H9 (cell line): ENCODE data around the gene CEP68. TPM values are rescaled to one million over a fixed set of nuclear protein-coding genes. Genes with fewer than 3 reads are reported as not detected.

Source experiments
- DNase-seq: peaks from one replicate; pipeline ENCODE4 v3.0.0-alpha.2; 2017
- H2AFZ ChIP-seq: one replicate; pipeline ENCODE4 v1.6.1; 2013; ENCODE audit warnings: mild to moderate bottlenecking, low read length, control low read depth, moderate library complexity
- H2AK5ac ChIP-seq: 2 replicates; pipeline ENCODE4 v1.6.1; 2013; ENCODE audit warnings: low read length, control low read depth, mixed read lengths; ENCODE audit not compliant: insufficient read length
- H2BK120ac ChIP-seq: one replicate; pipeline ENCODE4 v1.6.1; 2013; ENCODE audit warnings: low read depth, mild to moderate bottlenecking, low read length, control low read depth, inconsistent platforms; ENCODE audit not compliant: poor library complexity, severe bottlenecking
- H2BK12ac ChIP-seq: 2 replicates; pipeline ENCODE4 v1.6.1; 2013; ENCODE audit warnings: low read length, control low read depth, mixed read lengths, low read depth; ENCODE audit not compliant: insufficient read length
- H2BK15ac ChIP-seq: 2 replicates; pipeline ENCODE4 v1.6.1; 2013; ENCODE audit warnings: low read depth, low read length, control low read depth
- H2BK20ac ChIP-seq: one replicate; pipeline ENCODE4 v1.6.1; 2013; ENCODE audit warnings: low read depth, mild to moderate bottlenecking, low read length, control low read depth, inconsistent platforms; ENCODE audit not compliant: poor library complexity, severe bottlenecking
- H2BK5ac ChIP-seq: 2 replicates; pipeline ENCODE4 v1.6.1; 2013; ENCODE audit warnings: low read length, control low read depth, mixed read lengths; ENCODE audit not compliant: insufficient read length
- H3K14ac ChIP-seq: 2 replicates; pipeline ENCODE4 v1.6.1; 2013; ENCODE audit warnings: low read length, control low read depth; ENCODE audit not compliant: insufficient read depth
- H3K18ac ChIP-seq: 2 replicates; pipeline ENCODE4 v1.6.1; 2013; ENCODE audit warnings: low read depth, mild to moderate bottlenecking, mixed read lengths, low read length, control low read depth; ENCODE audit not compliant: insufficient read length
- H3K23ac ChIP-seq: 2 replicates; pipeline ENCODE4 v1.6.1; 2013; ENCODE audit warnings: low read length, control low read depth, mixed read lengths, low read depth; ENCODE audit not compliant: insufficient read length
- H3K23me2 ChIP-seq: 2 replicates; pipeline ENCODE4 v1.6.1; 2013; ENCODE audit warnings: low read depth, mild to moderate bottlenecking, mixed read lengths, low read length, control low read depth; ENCODE audit not compliant: insufficient read length, poor library complexity, severe bottlenecking
- H3K27ac ChIP-seq: 2 replicates; pipeline ENCODE4 v1.5.1; 2013; ENCODE audit warnings: low read length, control low read depth, mixed read lengths, low read depth; ENCODE audit not compliant: insufficient read length
- H3K27me3 ChIP-seq: 2 replicates; pipeline ENCODE4 v1.6.1; 2013; ENCODE audit warnings: low read length, control low read depth, inconsistent platforms; ENCODE audit not compliant: insufficient read depth
- H3K4ac ChIP-seq: 2 replicates; pipeline ENCODE4 v1.6.1; 2013; ENCODE audit warnings: low read depth, mild to moderate bottlenecking, control low read depth, inconsistent platforms, low read length, moderate library complexity
- H3K4me1 ChIP-seq: 2 replicates; pipeline ENCODE4 v1.6.1; 2013; ENCODE audit warnings: low read length, control low read depth, inconsistent platforms; ENCODE audit not compliant: insufficient read depth
- H3K4me2 ChIP-seq: 2 replicates; pipeline ENCODE4 v1.6.1; 2013; ENCODE audit warnings: low read length, control low read depth, mixed read lengths; ENCODE audit not compliant: insufficient read length, insufficient read depth
- H3K56ac ChIP-seq: 2 replicates; pipeline ENCODE4 v1.6.1; 2013; ENCODE audit warnings: low read depth, mild to moderate bottlenecking, mixed read lengths, low read length, control low read depth; ENCODE audit not compliant: insufficient read length
- H3K79me1 ChIP-seq: 2 replicates; pipeline ENCODE4 v1.6.1; 2013; ENCODE audit warnings: low read depth, mild to moderate bottlenecking, moderate library complexity, low read length, control low read depth, inconsistent platforms; ENCODE audit not compliant: insufficient read depth, poor library complexity, severe bottlenecking
- H3K79me2 ChIP-seq: 2 replicates; pipeline ENCODE4 v1.6.1; 2013; ENCODE audit warnings: low read length, control low read depth, inconsistent platforms; ENCODE audit not compliant: insufficient read depth
- H3K9ac ChIP-seq: 2 replicates; pipeline ENCODE4 v1.6.1; 2013; ENCODE audit warnings: low read length, control low read depth, mixed read lengths; ENCODE audit not compliant: insufficient read length; ENCODE audit errors: extremely low read depth
- H3K9me3 ChIP-seq: one replicate; pipeline ENCODE4 v1.6.1; 2013; ENCODE audit warnings: low read depth, low read length, inconsistent platforms; ENCODE audit not compliant: control insufficient read depth
- H3T11ph ChIP-seq: one replicate; pipeline ENCODE4 v1.6.1; 2013; ENCODE audit warnings: mild to moderate bottlenecking, low read length, control low read depth, inconsistent platforms
- H4K20me1 ChIP-seq: one replicate; pipeline ENCODE4 v1.6.1; 2013; ENCODE audit not compliant: control insufficient read depth, insufficient read length, insufficient read depth
- H4K5ac ChIP-seq: 2 replicates; pipeline ENCODE4 v1.6.1; 2013; ENCODE audit warnings: low read depth, mild to moderate bottlenecking, mixed read lengths, low read length, control low read depth; ENCODE audit not compliant: insufficient read length
- H4K8ac ChIP-seq: replicated peaks from 2 replicates; pipeline ENCODE4 v1.6.1; 2013; ENCODE audit warnings: low read length, control low read depth, mixed read lengths, low read depth; ENCODE audit not compliant: insufficient read length
- H4K91ac ChIP-seq: 2 replicates; pipeline ENCODE4 v1.6.1; 2013; ENCODE audit warnings: low read depth, mild to moderate bottlenecking, moderate library complexity, mixed read lengths, low read length, control low read depth; ENCODE audit not compliant: insufficient read length
- H3K27ac Mint-ChIP-seq, 3 experiments: 2 replicates in 2 of 3; 3 replicates in 1 of 3; pipeline ENCODE4 v1.8.0; 2020 to 2021; ENCODE audit warnings: mixed read lengths in 3 of 3, mild to moderate bottlenecking in 1 of 3, moderate library complexity in 1 of 3
- H3K27me3 Mint-ChIP-seq: 2 replicates; pipeline ENCODE4 v1.8.0; 2021; ENCODE audit warnings: low read depth, mild to moderate bottlenecking, moderate library complexity, mixed read lengths
- H3K36me3 Mint-ChIP-seq, 3 experiments: 2 replicates in 2 of 3; 3 replicates in 1 of 3; pipeline ENCODE4 v1.8.0; 2020 to 2021; ENCODE audit warnings: low read depth in 3 of 3, mixed read lengths in 3 of 3; ENCODE audit not compliant: insufficient read depth in 1 of 3
- H3K4me1 Mint-ChIP-seq, 2 experiments: 2 replicates each; pipeline ENCODE4 v1.8.0; 2020; ENCODE audit warnings: mixed read lengths in 2 of 2
- H3K4me3 Mint-ChIP-seq, 2 experiments: 2 replicates in 1 of 2; 3 replicates in 1 of 2; pipeline ENCODE4 v1.8.0; 2020 to 2021; ENCODE audit warnings: mild to moderate bottlenecking in 2 of 2, mixed read lengths in 2 of 2, moderate library complexity in 1 of 2
- H3K9me3 Mint-ChIP-seq, 2 experiments: 2 replicates in 1 of 2; 3 replicates in 1 of 2; pipeline ENCODE4 v1.8.0; 2020; ENCODE audit warnings: mild to moderate bottlenecking in 2 of 2, mixed read lengths in 2 of 2, moderate library complexity in 1 of 2
- WGBS: extraction: QIAGEN DNeasy Blood & Tissue Kit; methylation state at CpG from one replicate; pipeline ENCODE4 v1.1.7; 2013; ENCODE audit warnings: missing lambda C conversion rate, low lambda C conversion rate, mixed read lengths; ENCODE audit not compliant: insufficient read length; ENCODE audit errors: extremely low coverage; 5-methylcytosine and 5-hydroxymethylcytosine counted together
- total RNA-seq: library from RNA; stranded (reverse); gene quantifications from 2 replicates; pipeline ENCODE4 v1.2.1, GENCODE V29; 2021
- TF ChIP-seq, protein P1 (sequence below): fragments of 200-600 bp; sonication (generic); conservative IDR thresholded peaks from 3 replicates; pipeline ENCODE4 v1.8.0; 2021; ENCODE audit warnings: antibody characterized with exemption, mild to moderate bottlenecking

CEP68 gene
- total RNA-seq, 1 experiment from 2014 or later = 20.2 TPM

- no peaks in the 10 kb centered on the region for H4K20me1 ChIP-seq
- Mint-ChIP-seq H3K4me3 (no peak overlapping the region), H3K27me3 (peaks cover 3% of the 10 kb centered on the region), H3K4me1 (peaks cover 12 to 20% of the 10 kb centered on the region in 2 experiments), H3K27ac (no peak overlapping the region), H3K36me3 (peaks cover 20 to 40% (median 27%) of the 10 kb centered on the region in 3 experiments), H3K9me3 (peaks cover 3 to 5% of the 10 kb centered on the region in 2 experiments; a peak in 2 of 5 replicates)
- WGBS = no CpG with 5 or more reads among the region's 3 CpGs
- H3K9ac ChIP-seq = no peak overlapping the region
- H3K27me3 ChIP-seq = no peaks in the 10 kb centered on the region
- H2BK15ac ChIP-seq = no peak overlapping the region
- DNase-seq = no peak
- H3K23me2 ChIP-seq = no peaks in the 10 kb centered on the region
- H3K56ac ChIP-seq = no peak overlapping the region
- TF ChIP-seq, protein P1, sequence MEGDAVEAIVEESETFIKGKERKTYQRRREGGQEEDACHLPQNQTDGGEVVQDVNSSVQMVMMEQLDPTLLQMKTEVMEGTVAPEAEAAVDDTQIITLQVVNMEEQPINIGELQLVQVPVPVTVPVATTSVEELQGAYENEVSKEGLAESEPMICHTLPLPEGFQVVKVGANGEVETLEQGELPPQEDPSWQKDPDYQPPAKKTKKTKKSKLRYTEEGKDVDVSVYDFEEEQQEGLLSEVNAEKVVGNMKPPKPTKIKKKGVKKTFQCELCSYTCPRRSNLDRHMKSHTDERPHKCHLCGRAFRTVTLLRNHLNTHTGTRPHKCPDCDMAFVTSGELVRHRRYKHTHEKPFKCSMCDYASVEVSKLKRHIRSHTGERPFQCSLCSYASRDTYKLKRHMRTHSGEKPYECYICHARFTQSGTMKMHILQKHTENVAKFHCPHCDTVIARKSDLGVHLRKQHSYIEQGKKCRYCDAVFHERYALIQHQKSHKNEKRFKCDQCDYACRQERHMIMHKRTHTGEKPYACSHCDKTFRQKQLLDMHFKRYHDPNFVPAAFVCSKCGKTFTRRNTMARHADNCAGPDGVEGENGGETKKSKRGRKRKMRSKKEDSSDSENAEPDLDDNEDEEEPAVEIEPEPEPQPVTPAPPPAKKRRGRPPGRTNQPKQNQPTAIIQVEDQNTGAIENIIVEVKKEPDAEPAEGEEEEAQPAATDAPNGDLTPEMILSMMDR = no peak
- H3K18ac ChIP-seq = no peak overlapping the region
- no peak overlapping the region for H2AFZ ChIP-seq
- H3T11ph ChIP-seq = no peak overlapping the region
- H2BK20ac ChIP-seq = no peak overlapping the region
- H3K14ac ChIP-seq = no peak overlapping the region
- H2BK120ac ChIP-seq = no peak overlapping the region
- H3K27ac ChIP-seq = no peak overlapping the region
- no peak overlapping the region for H3K4ac ChIP-seq
- no peak overlapping the region for H2BK12ac ChIP-seq
- H2BK5ac ChIP-seq = no peak overlapping the region
- no peak overlapping the region for H4K91ac ChIP-seq
- H4K8ac ChIP-seq = no peak overlapping the region
- no peaks in the 10 kb centered on the region for H3K79me1 ChIP-seq
- no peaks in the 10 kb centered on the region for H3K4me1 ChIP-seq
- no peak overlapping the region for H3K23ac ChIP-seq
- no peaks in the 10 kb centered on the region for H3K9me3 ChIP-seq
- no peak overlapping the region for H4K5ac ChIP-seq
- no peak overlapping the region for H3K4me2 ChIP-seq
- no peaks in the 10 kb centered on the region for H3K79me2 ChIP-seq
- no peak overlapping the region for H2AK5ac ChIP-seq
These were observed 16.6 kb upstream of the CEP68 start for GRCh38 chr2:65039640-65040039.
